ENCODE measurements around the gene CD99.
A peak's percentile ranks its signal among the peaks of the same experiment; 100 is the strongest.

CD99 gene

DNA sequence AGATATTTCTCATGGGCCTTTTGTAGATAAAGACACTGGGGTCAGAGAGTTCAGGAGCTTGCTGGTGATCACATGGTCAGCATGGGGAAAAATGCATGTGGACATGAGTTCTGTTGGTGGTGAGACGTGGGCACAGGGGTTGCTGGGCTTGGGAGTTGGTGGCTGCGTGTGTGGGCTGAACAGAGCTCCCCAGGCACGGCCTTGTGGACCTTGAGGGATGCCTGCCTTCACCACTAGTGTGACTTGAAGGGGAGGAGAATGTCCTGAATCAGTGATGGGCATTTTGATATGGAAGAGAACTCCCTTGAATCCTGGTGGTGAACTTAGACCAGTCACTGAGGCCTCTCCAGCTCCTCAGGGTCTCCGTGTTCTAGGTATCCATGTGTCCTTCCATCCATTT, 8.9 kb downstream of the CD99 start:
- no peak for DNase-seq (ENCODE audit: low read depth)

DNA sequence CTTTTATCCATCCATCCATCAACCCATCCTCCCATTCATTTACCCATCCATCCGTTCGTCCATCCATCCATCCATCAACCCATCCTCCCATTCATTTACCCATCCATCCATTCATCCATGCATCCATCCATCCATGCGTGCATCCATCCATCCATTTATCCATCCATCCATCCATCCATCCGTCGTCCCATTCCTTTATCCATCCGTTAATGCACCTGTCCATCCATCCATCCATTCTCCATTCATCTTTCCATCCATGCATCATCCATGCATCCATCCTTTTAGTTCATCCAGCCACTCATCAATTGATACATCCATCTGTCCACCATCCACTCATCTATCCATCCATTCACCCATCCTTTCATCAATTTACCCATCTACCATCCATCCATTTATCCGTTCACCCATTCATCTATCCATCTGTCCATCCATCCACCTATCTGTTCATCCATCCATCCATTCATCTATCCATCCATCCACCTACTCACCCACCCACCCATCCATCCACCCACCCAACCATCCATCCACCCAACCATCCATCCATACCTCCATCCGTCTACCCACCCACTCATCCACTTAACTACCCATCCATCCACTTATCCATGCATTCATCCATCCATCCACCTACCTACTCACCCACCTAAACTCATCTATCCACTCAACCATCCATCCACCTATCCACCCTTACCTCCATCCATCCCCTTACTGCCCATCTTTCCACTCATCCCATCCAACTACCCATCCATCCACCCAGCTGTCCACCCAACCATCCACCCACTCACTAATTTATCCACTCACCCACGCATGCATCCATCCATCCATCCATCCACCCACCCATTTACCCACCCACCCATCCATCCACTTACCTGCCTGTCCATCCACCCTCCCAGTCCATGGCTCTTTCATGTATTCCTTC, 9.6 kb downstream of the CD99 start:
- no peak for DNase-seq (ENCODE audit: low read depth)

- DNase-seq (ENCODE audit: low read depth): no peak
These were observed 10.5 kb downstream of the CD99 start for GRCh38 chrX:2701600-2701999.

DNA sequence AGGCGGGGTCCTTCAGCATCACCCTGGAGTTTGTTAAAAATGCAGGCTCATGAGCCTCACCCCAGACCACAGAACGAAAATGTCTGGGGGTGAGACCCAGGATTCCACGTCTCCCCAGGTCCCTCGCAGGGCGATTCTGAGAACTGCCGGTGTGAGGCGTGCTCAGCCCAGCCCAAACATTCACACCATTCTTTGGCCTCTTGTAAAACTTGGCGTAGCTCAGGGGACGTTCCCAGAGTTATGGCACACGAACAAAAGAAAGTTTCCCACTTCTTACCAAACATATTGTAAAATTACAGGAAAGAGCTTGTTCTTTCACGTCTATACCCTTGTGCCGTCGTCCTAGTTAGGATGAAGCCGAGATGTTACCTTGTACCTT, 12.9 kb downstream of the CD99 start:
- peak; percentile 74 for DNase-seq (ENCODE audit: low read depth)

GRCh38 chrX:2705046-2705832, 14.1 kb downstream of the CD99 start:
- DNase-seq (ENCODE audit: low read depth): peak; percentile 65

DNA sequence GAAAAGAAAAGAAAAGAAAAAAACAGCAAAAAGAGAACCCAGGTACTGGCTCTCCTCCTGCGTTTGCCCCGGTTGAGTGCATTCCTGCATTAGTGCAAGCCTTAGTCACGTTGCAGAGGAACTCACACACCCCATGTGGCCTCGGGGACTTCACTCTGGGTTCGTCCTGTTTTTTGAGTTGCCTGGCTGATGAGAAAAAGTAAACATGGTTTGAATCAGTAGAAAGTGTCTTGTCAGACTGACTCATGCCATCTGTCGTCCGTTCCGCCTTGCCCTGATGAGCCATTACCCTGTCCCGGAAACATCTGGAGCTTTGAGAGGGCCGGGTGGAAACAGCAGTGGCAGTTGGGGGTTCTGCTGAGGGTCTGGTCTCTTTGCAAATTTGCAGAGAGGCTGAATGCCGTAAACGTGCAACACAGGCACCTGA, 16.3 kb downstream of the CD99 start:
- peak; percentile 98 for DNase-seq (ENCODE audit: low read depth)

DNA sequence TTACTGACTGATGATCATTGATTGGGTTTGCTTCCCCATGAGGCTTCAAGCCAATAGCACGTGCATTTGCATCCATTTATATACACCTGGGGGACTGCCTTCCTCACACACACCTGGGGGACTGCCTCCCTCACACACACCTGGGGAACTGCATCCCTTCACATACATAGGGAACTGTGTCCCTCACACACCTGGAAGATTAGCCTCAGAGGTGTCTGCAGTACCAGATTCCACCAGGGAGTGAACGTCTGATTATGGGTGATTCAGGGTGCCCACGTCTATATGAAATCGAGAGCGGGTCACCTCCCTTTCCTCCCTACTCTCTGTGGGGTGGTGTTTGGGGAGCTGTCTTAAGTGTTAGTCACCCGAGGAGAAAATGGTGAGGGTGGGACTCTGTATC, 16.9 kb downstream of the CD99 start:
- DNase-seq (ENCODE audit: low read depth): no peak

- DNase-seq (ENCODE audit: low read depth): no peak
These were observed 17.6 kb downstream of the CD99 start for GRCh38 chrX:2708592-2709188.

GRCh38 chrX:2709556-2709955, 18.5 kb downstream of the CD99 start:
- no peak for DNase-seq (ENCODE audit: low read depth)

- DNase-seq (ENCODE audit: low read depth): peak; percentile 88
These were observed 19.1 kb downstream of the CD99 start for GRCh38 chrX:2710041-2710840.

- no peak for DNase-seq (ENCODE audit: low read depth)
These were observed 20.3 kb downstream of the CD99 start for GRCh38 chrX:2711441-2711840.

GRCh38 chrX:2712428-2712827, 21.3 kb downstream of the CD99 start:
- DNase-seq (ENCODE audit: low read depth): no peak

- no peak for DNase-seq (ENCODE audit: low read depth)
These were observed 22.1 kb downstream of the CD99 start for GRCh38 chrX:2712890-2713840.

- DNase-seq (ENCODE audit: low read depth): no peak
These were observed 23.5 kb downstream of the CD99 start for GRCh38 chrX:2714551-2714950.

DNA sequence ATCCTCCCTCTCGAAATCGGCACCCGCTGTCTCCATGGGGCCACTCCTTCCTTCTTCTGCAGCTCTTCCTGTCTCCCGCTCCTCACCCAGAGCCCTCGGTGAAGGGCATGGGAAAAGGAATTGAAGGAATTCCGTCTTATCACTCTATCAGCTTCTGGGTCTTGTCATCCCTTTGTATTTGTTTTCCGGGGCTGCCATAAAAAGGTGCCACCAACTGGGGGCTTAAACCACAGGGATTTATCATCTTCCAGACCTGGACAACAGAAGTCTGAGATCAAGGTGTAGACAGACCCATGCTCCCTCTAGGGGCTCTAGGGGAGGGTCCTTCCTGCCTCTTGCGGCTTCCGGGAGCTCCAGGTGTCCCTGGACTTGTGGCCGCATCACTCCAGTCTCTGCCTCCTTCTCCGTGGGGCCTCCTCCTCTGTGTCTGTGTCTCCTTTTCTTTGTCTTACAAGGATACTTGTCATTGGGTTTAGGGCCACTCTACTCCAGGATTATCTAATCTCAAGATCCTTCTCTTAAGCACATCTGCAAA, 24.0 kb downstream of the CD99 start:
- no peak for DNase-seq (ENCODE audit: low read depth)

DNA sequence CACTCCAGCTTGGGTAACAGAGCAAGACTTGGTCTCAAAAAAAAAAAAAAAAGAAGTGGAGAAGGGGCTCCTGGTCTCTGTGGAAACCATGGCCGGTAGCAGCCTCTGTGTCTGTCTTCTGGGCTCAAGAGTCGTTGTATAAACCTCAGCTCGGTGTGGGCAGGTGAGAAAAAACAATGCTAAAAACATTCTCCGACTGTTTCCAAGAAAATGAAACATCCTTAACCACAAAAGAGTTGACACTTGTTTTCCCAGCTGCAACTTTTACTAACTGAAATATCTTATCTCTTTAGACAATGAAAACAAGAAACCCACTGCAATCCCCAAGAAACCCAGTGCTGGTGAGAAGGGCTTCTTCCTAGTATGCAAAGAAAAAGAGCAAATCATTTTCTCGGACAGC, 26.2 kb downstream of the CD99 start:
- no peak for DNase-seq (ENCODE audit: low read depth)

DNA sequence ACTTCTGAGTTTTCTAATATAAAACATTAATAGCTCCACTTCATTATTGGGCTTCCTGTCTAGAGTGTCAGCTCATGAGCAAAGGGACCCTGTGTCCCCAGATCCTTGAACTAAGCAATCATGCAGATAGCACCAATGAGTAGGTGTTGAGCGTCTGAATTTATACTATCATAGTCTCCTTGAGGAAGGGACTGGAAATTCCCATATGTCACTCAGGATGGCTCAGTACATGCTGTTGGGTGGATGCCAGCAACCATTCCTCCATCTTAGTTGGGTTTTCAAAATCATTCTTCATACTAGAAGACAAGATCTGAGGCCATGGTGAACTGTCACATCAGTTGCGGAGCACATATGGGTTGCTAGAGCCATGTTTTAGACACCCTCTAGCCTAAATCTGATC, 27.7 kb downstream of the CD99 start:
- DNase-seq (ENCODE audit: low read depth): no peak

GRCh38 chrX:2719774-2720447, 28.8 kb downstream of the CD99 start:
- no peak for DNase-seq (ENCODE audit: low read depth)

- DNase-seq (ENCODE audit: low read depth): no peak
These were observed 32.3 kb downstream of the CD99 start for GRCh38 chrX:2723286-2723879.

GRCh38 chrX:2727264-2727663, 36.2 kb downstream of the CD99 start:
- peak; percentile 12 for DNase-seq (ENCODE audit: low read depth)

Data from EH (cell line).